HG02938 (cell line): ENCODE results near the gene XIRP1.

Experiments used
- ATAC-seq: cut with Tn5 transposase; IDR thresholded peaks from one replicate; pipeline ENCODE4 v1.9.1; 2021; ENCODE audit warnings: mild to moderate bottlenecking, moderate library complexity; ENCODE audit not compliant: unreplicated experiment

XIRP1 gene

DNA sequence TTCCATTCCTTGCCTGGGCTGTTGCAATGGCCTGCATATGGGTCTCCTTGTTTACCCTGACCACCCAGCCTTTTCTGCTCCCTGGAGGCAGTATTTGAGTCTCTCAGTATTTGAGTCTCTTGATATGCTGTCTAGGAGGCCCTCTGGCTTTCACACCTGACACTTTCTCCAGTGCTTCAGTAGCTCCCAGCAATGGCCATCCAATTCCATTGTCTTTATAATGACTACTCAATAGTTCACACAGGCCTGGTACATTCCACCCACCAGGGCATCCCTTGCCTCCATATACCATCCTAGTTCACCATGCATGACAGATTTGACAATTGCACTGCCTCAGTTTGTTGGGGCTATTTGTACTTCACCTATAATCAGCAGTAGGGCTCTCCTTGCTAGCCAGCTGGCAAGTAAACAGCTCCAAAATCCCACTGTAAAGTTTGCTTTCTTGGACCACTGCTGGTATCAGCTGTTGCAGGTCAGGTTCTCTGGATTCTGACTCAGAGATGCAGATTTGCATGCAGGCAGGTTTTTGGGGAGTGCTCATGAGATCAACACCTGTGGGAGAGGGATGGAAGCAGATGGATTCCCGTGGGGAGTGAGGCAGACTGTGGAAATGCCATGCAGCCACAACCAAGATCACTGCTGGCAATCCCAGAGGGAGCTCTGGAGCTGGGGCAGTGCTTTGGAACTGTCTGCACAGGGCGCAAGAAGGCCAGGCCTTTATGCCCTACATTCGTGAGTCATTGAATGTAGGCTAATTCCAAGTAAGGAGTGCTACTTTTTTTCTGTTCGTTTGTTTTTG, 19.1 kb upstream of the XIRP1 start:
- ATAC-seq: no peak

DNA sequence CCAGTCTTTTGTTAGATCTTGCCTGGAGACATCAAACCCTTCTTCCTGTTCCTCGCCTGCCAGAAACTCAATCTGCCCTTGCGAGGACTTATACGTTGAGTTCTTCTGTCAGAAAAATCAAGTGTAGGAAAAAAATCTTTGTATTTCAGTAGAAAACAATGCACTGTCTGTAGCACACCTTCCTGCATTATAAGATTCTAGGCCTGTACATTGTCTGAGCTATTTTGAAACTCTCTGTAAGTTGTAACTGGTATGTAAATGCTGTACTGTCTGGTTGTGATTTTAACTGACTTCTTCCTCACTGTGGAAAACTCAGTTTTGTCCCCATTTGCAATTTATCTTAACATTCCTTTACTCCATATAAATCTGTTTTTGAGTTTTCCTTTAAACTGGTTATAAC, 17.7 kb upstream of the XIRP1 start:
- ATAC-seq: no peak

DNA sequence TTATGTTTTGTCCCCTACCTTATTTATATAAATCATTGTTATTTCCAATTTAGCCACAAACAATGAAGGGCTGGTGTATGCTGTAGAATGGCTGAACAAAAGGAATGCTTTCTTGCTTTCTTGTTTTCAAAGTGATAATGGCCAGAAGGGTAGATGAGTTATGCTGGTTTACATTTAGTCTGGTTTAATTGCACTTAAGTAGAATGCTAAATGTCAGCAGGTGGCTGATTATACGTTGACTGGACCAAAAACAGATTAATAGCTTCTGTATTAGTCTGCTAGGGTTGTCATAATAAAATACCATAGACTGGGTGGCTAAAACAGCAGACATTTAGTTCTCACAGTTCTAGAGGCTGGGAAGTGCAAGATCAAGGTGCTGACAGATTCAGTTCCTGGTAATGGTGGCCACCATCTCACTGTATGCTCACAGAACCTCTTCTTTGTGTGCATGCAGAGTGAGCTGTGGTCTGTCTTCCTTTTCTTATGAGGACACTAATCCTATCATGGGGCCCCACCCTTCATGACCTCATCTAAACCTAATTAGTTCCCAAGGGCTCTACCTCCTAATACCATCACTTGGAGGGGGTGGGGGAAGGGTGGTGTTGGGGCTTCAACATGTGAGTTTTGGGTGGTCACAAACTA, 17.1 kb upstream of the XIRP1 start:
- ATAC-seq: no peak

DNA sequence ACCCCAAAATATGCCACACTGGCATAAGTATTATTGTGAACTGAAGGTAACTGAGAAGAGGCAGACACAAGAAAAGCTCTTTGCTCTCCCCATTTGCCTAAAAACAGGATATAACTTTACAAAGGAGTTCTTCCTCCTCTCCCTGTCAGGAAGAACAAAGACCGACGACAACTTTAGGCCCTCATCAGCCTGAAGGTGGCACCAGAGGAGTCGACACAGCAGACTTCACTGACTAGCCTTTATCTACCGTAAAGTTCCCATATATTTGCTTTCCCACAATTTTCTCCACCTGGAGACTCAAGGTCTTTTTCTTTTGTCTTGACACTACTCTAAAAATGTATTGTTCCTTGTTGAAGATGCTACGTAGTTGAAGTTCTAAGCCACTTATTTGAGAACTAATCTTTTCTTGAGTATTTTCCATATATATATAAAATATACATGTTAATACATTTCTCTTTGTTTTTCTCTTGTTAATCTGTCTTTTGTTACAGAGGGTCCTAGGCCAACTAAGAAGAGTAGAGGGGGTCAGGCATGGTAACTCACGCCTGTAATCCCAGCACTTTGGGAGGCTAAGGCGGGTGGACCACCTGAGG, 16.2 kb upstream of the XIRP1 start:
- no peak for ATAC-seq

DNA sequence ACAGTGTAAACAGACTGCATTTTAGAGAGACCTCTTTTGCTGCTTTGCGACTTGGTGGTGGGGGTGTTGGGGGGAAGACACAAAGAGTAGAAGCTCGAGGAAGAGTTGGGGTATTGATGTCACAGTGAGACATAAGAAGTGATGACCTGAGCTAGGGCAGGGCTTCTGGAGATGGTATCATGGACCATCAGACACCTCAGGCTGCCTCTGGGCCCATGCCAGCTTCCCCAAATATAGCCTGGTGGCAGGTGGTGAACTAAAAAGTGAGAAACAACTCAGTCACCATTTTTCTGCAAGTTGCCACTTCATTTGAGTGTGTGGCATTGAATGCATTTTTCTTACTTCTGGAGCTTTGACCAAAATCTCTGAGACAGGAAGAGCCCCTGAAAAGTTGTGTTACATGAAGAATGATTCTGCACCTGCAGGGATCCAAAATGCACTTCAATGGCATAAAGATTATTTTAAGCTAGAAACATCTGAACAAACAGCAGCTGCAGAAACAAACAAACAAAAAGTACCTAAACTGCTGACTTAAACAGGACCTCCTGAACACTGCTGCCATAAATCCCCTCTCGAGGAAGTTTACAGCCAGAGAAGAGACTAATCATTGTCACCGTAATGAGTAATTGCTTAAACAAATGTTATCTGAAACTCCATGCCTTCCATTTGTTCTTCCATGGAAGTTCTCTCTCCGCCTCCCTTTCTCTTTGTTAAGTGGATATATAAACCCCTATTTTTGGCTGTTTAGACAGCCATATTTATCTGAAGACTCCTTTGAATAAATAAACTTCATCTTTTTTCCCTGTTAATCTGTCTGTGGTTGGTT, 15.2 kb upstream of the XIRP1 start:
- ATAC-seq: no peak

DNA sequence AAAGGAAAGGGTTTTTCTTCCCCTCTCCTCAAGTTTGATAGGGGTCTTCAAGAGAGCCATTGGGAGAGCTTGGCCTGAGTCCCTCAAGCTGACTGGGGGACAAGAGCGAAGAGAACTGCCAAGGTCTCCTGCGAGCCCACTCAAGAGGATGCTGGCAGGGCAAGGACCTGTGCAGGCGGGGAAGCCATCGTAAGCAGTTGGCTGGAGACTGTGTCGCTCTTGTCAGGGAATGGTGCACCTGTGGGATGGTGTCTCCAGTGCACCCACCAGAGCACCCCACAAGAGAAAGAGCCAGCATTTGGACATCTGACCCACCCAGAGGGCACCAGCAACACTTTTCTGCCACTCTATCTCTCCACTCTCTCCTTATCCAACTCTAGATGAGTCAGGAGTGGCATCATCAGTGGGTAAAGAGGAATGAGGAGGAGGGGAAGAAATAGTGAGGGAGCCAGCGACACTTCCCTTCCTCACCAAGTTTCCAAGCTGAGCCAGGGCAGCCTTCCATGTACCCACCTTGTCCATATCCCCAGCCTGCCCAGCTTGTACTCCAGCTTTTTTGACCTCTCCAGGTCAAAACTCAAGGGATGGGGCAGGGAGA, 13.6 kb upstream of the XIRP1 start:
- no peak for ATAC-seq

DNA sequence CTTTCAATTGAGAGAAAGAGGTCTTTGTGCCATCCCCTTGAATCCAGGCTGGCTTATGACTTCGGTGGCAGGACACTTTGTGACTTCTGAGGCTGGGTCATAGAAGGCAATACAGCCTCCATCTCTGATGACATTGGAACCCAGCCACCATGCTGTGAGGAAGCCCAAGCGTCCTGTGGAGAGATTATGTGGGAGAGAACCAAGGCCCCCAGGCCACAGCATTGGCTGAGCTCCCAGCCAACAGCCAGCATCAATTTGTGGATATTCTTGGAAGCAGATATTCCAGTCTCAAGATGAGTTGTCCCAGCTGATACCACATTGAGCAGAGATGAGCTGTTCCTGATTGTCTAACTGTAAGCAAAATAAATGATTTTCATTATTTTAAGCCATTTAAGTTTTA, 12.7 kb upstream of the XIRP1 start:
- ATAC-seq: no peak

DNA sequence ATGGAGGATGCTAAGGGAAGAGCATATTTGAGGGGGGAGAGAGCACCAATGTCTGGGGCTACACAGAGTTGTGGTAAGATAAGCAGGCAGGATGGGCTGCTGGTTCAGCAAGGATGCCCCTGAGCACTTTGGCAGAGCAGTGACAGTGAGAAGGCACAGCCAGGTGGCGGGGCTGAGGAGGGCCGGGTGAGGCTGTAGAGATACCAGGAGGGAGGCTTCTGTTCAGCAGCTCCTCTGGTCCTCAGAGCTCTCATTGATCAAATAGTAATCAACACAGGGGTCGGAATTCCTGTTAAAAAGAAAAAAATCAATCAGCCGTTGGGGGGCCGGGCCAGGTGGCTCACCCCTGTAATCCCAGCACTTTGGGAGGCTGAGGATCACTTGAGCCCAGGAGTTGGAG, 11.5 kb upstream of the XIRP1 start:
- no peak for ATAC-seq

GRCh38 chr3:39203402-39203801, 11.0 kb upstream of the XIRP1 start:
- no peak for ATAC-seq

- ATAC-seq: no peak
These were observed 9.7 kb upstream of the XIRP1 start for GRCh38 chr3:39202094-39202493.

DNA sequence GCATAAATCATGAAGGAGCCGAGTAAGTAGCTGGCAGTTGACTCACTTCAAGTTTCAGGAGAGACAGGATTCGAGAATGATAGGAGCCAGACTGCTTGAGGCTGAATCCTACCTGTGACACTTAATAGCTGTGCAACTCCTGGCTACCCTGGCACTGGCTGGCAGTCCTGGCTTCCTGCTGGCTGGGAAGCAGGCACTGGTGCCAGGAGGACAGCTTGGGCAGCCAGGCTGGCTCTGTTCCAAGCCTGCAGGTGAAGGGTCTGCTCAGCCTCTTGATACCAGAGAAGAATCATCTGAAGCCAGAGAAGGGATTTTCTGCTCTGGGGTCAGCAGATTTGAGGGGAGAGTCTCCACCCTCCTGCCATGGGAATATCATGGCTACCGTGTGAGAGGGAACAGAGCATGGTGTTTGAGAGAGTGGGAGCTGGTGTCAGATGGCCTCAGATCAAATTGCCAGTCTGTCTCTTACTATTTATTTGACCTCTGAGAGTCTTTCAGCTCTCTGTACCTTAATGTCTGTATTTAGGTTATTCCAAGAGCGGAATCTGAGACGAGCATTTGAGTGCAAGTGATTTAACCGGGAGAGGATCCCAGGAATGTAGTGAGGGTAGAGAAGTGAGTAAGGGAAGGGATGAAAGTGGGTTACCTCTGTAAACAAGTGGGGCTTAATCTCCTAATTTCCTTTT, 4.4 kb upstream of the XIRP1 start:
- no peak for ATAC-seq

DNA sequence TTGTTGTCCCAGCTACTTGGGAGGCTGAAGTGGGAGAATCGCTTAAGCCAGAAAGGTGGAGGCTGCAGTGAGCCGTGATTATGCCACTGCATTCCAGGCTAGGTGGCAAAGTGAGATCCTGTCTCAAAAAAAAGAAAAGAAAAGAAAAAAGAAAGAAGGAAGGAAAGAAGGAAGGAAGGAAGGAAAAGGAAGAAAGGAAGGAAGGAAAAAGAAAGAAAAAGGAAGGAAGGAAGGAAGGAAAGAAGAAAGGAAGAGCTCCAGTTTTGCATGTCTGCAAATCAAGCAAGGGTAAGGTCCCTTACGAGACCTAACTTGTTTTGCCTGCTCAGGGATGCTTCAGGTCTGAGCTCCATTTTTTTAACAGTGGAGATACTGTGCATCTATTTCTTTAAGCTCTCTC, 3.6 kb upstream of the XIRP1 start:
- ATAC-seq: no peak

DNA sequence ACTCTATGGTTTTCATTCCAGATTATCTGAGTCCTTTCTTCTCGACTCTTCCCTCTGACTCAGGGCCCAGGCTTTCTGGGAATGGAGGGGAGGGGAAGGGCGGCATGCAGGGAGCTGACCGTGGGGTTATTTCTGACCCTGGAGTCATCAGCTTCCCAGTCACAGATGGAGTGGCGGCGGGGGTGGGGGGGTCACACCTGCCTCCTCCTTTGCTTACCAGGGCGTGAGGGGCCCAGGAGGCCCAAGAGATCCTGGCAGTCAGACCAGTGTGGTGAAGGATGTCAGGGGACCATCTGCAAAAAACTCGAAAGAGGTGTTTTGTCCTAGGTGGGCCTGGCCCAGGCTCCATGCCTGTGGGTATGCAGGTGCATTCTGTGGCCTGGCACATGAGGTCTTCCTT, 996 bp upstream of the XIRP1 start:
- ATAC-seq: no peak

DNA sequence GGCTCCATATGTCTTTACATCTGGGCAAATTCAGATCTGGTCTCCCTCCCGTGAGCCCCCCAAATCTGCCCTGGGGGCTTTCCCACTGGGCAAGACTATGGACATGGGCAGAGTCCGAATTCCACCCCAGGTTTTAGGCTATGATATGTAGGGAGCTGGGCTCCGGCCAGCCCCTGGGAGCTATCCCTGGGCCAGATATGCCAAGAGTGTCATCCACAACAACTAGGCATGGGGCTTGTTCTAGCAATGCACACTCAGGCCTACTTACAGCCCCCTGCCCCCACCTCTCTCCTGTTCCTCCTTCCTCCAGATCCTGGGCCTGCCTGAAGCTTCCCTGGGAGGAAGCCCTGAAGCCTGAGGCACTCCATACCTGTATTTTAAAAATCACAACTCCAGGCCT, 622 bp downstream of the XIRP1 start:
- ATAC-seq: no peak

- no peak for ATAC-seq
These were observed 1.3 kb downstream of the XIRP1 start for GRCh38 chr3:39191111-39191510.

GRCh38 chr3:39190281-39191025, 1.9 kb downstream of the XIRP1 start:
- ATAC-seq: no peak

DNA sequence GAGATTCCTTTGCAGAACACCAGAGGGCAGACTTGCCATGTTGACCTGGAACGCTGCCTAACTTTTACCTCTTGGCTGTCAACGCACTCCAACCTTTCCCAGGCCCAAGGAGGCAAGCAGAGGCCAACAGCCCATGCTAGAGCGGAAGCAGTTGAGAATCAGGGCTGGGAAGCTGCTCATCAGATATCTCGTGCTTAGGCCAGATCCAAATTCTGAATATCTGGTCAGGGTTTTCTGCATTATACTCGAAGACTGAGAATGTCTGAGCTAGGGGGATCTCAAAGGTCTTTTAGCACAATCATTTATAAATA, 2.5 kb downstream of the XIRP1 start:
- ATAC-seq: no peak

GRCh38 chr3:39189150-39189958, 3.0 kb downstream of the XIRP1 start:
- no peak for ATAC-seq
